Adipocyte (in vitro differentiated cells): Measurements from ENCODE around the gene CMKLR1.

Source experiments
- DNase-seq: peaks from one replicate; pipeline ENCODE4 v3.0.0-alpha.2; 2015; ENCODE audit warnings: low read depth
- H3K27me3 ChIP-seq: replicated peaks from 2 replicates; pipeline ENCODE4 v1.7.0; 2013; ENCODE audit warnings: mild to moderate bottlenecking, low read length, moderate library complexity; ENCODE audit not compliant: control insufficient read depth, insufficient read depth
- H3K36me3 ChIP-seq: 2 replicates; pipeline ENCODE4 v1.7.0; 2013; ENCODE audit warnings: low read length, mild to moderate bottlenecking, moderate library complexity; ENCODE audit not compliant: control insufficient read depth, insufficient read depth, severe bottlenecking
- H3K4me1 ChIP-seq: 2 replicates; pipeline ENCODE4 v1.7.0; 2013; ENCODE audit warnings: mild to moderate bottlenecking, low read length, moderate library complexity; ENCODE audit not compliant: control insufficient read depth, insufficient read depth
- H3K4me3 ChIP-seq: 2 replicates; pipeline ENCODE4 v1.7.0; 2013; ENCODE audit warnings: mild to moderate bottlenecking, low read length, moderate library complexity
- H3K9ac ChIP-seq: 2 replicates; pipeline ENCODE4 v1.7.0; 2013; ENCODE audit warnings: mild to moderate bottlenecking, low read length, moderate library complexity
- H3K9me3 ChIP-seq: 2 replicates; pipeline ENCODE4 v1.7.0; 2013; ENCODE audit warnings: mild to moderate bottlenecking, low read length, moderate library complexity; ENCODE audit not compliant: control insufficient read depth

CMKLR1 gene

GRCh38 chr12:108269224-108269623 is 69.9 kb downstream of the CMKLR1 start:
- no peaks in the 10 kb centered on the region for H3K36me3 ChIP-seq
- DNase-seq: no peak
- peaks cover 45% of the 10 kb centered on the region for H3K27me3 ChIP-seq
- no peak overlapping the region for H3K9ac ChIP-seq
- H3K4me3 ChIP-seq: no peak overlapping the region
- peaks cover 15% of the 10 kb centered on the region for H3K9me3 ChIP-seq
- H3K4me1 ChIP-seq: no peaks in the 10 kb centered on the region

GRCh38 chr12:108268397-108268796 is 70.7 kb downstream of the CMKLR1 start:
- no peaks in the 10 kb centered on the region for H3K36me3 ChIP-seq
- no peak for DNase-seq
- peaks cover 37% of the 10 kb centered on the region for H3K27me3 ChIP-seq

DNA sequence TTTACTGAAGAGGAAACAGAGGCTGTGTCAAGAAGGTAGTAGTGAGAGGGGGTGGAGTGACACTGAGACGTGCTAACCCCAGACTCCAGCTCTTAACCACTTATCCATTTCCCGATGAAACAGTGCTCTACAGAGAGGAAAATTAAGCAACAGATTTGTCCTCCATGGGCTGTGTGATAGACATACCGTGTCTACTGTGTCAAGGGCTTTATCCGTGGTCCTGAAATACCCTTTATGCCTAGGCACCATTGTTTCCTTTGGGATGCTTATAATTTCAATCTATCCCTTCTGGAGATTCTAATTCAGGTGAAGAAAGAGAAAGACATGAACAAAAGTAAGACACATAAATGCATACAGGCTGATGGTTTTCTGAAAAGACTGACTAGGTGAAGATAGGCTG is 71.7 kb downstream of the CMKLR1 start:
- no peak overlapping the region for H3K4me3 ChIP-seq
- DNase-seq: no peak
- peaks cover 18% of the 10 kb centered on the region for H3K9me3 ChIP-seq
- H3K9ac ChIP-seq: no peak overlapping the region
- H3K27me3 ChIP-seq: peaks cover 28% of the 10 kb centered on the region
- no peaks in the 10 kb centered on the region for H3K36me3 ChIP-seq
- no peaks in the 10 kb centered on the region for H3K4me1 ChIP-seq

More at GRCh38 chr12:108268397-108268796, 70.7 kb downstream of the CMKLR1 start:
- H3K4me1 ChIP-seq: no peaks in the 10 kb centered on the region
- H3K9ac ChIP-seq: no peak overlapping the region
- H3K9me3 ChIP-seq: peaks cover 14% of the 10 kb centered on the region
- H3K4me3 ChIP-seq: no peak overlapping the region

DNA sequence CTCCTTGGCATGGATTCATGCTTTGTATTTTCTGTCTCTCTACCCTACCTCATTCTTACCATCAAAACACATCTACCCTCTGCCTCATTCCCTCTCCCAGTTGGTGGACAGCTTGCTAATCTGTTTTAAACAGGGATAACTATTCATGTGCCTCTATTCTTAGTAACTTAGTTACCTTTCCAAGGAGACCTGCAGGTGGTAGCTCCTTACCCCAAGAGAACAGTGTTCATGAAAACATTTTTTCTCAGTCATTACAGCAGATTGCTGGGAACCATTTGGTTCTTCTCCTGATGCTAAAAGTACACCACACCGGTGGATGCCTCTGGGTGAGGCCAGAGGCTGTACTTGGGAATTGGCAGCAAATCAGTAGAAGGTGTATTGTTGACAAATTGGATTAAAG is 73.0 kb downstream of the CMKLR1 start:
- H3K36me3 ChIP-seq: no peaks in the 10 kb centered on the region
- peaks cover 31% of the 10 kb centered on the region for H3K9me3 ChIP-seq
- no peak overlapping the region for H3K4me3 ChIP-seq
- H3K4me1 ChIP-seq: no peaks in the 10 kb centered on the region
- peaks cover 17% of the 10 kb centered on the region for H3K27me3 ChIP-seq
- no peak overlapping the region for H3K9ac ChIP-seq
- DNase-seq: no peak

DNA sequence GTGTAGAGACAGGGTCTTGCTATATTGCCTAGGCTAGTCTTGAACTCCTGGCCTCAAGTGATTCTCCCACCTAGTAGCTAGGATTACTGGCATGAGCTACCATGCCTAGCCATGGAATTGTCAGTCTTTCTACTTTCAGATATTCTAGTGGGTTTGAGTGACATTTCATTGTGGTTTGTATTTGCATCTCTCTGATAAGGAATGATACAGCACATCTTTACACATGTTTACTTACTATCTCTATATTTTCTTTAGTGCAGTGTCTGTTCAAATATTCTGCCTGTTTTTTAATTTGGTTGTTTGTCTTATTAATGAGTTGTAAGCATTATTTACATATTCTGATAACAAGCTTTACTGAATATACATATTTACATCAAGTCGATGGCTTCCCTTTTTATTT is 73.6 kb downstream of the CMKLR1 start:
- Histone ChIP-seq H3K27me3 (peaks cover 17% of the 10 kb centered on the region), H3K9ac (no peak overlapping the region), H3K36me3 (no peaks in the 10 kb centered on the region), H3K4me3 (no peak overlapping the region), H3K9me3 (peaks cover 38% of the 10 kb centered on the region), H3K4me1 (no peaks in the 10 kb centered on the region)
- no peak for DNase-seq

- Histone ChIP-seq H3K4me3 (no peak overlapping the region), H3K9ac (no peak overlapping the region), H3K36me3 (no peaks in the 10 kb centered on the region), H3K4me1 (no peaks in the 10 kb centered on the region), H3K27me3 (peaks cover 13% of the 10 kb centered on the region), H3K9me3 (peaks cover 50% of the 10 kb centered on the region)
- DNase-seq: no peak
Observed at GRCh38 chr12:108260969-108261368, 78.1 kb downstream of the CMKLR1 start.

DNA sequence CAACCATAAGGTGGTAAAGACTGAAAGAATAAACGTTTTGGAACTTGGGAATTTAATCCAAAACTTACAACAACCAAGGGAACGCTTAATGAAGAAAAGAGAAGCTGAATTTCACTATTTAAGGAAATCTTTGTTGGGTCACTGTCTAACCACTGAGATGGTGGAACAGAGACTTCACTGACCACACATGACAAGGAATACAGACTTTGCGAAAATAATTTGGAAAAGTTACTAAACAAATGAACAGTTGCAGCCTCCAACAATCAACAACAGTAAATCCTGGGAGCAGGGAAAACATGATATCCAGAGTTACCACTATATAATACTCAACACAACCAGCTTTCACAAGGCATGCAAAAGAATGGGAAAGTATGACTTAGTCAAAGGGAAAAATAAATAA is 79.1 kb downstream of the CMKLR1 start:
- no peak overlapping the region for H3K9ac ChIP-seq
- DNase-seq: no peak
- H3K4me3 ChIP-seq: no peak overlapping the region
- H3K9me3 ChIP-seq: peaks cover 48% of the 10 kb centered on the region
- H3K4me1 ChIP-seq: no peaks in the 10 kb centered on the region
- peaks cover 18% of the 10 kb centered on the region for H3K27me3 ChIP-seq
- no peaks in the 10 kb centered on the region for H3K36me3 ChIP-seq

DNA sequence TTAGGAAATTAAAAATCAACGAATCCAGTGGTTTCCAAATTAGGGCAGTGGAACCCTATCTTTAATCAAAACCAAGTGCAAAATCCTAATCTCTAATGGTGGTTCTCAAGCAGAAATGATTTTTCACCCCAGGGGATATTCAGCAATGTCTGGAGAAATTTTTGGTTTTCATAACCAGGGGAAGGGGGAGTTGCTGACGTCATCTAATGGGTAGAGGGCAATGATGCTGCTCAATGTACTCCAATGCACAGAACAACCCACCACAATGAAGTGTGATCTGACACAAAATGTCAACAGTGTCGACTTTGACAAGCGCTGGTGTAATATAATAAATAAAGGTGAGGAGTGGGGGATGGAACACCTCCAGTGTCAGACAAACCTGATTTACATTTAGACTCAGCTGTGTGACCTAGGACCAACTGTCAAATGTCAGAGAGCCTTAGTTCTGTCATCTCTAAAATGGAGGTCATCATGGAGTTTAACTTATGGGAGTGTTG is 81.5 kb downstream of the CMKLR1 start:
- H3K4me3 ChIP-seq: no peak overlapping the region
- no peaks in the 10 kb centered on the region for H3K36me3 ChIP-seq
- no peak for DNase-seq
- peaks cover 41% of the 10 kb centered on the region for H3K9me3 ChIP-seq
- no peaks in the 10 kb centered on the region for H3K4me1 ChIP-seq
- peaks cover 36% of the 10 kb centered on the region for H3K27me3 ChIP-seq
- H3K9ac ChIP-seq: no peak overlapping the region

- no peak overlapping the region for H3K4me3 ChIP-seq
Observed at GRCh38 chr12:108257004-108257403, 82.1 kb downstream of the CMKLR1 start.

GRCh38 chr12:108255252-108255602 is 83.9 kb downstream of the CMKLR1 start:
- Histone ChIP-seq H3K36me3 (no peaks in the 10 kb centered on the region), H3K4me3 (no peak overlapping the region), H3K4me1 (no peaks in the 10 kb centered on the region), H3K27me3 (peaks cover 57% of the 10 kb centered on the region), H3K9ac (no peak overlapping the region), H3K9me3 (peaks cover 18% of the 10 kb centered on the region)
- DNase-seq: no peak

More at GRCh38 chr12:108257004-108257403, 82.1 kb downstream of the CMKLR1 start:
- H3K36me3 ChIP-seq: no peaks in the 10 kb centered on the region
- H3K27me3 ChIP-seq: peaks cover 40% of the 10 kb centered on the region
- H3K4me1 ChIP-seq: no peaks in the 10 kb centered on the region
- DNase-seq: no peak
- H3K9ac ChIP-seq: no peak overlapping the region
- peaks cover 36% of the 10 kb centered on the region for H3K9me3 ChIP-seq

GRCh38 chr12:108254517-108255251 is 84.4 kb downstream of the CMKLR1 start:
- H3K9ac ChIP-seq: no peak overlapping the region
- peaks cover 57% of the 10 kb centered on the region for H3K27me3 ChIP-seq
- H3K4me3 ChIP-seq: no peak overlapping the region
- no peaks in the 10 kb centered on the region for H3K4me1 ChIP-seq
- no peaks in the 10 kb centered on the region for H3K36me3 ChIP-seq
- no peak for DNase-seq
- peaks cover 12% of the 10 kb centered on the region for H3K9me3 ChIP-seq

- H3K4me3 ChIP-seq: no peak overlapping the region
- peaks cover 6% of the 10 kb centered on the region for H3K9me3 ChIP-seq
- H3K27me3 ChIP-seq: peaks cover 60% of the 10 kb centered on the region
- no peaks in the 10 kb centered on the region for H3K36me3 ChIP-seq
- DNase-seq: no peak
- no peaks in the 10 kb centered on the region for H3K4me1 ChIP-seq
- no peak overlapping the region for H3K9ac ChIP-seq
Observed at GRCh38 chr12:108254030-108254429, 85.1 kb downstream of the CMKLR1 start.
